ENCODE results near the gene BCDIN3D. TPM values are rescaled to one million over a fixed set of nuclear protein-coding genes. Genes with fewer than 3 reads are reported as not detected.

Gene BCDIN3D
- total and polyA plus RNA-seq, 2 of the 8 experiments (the other 6 are each of a cell fraction or from before 2014, with no cell fraction given) = 1.6 to 2.4 TPM

DNA sequence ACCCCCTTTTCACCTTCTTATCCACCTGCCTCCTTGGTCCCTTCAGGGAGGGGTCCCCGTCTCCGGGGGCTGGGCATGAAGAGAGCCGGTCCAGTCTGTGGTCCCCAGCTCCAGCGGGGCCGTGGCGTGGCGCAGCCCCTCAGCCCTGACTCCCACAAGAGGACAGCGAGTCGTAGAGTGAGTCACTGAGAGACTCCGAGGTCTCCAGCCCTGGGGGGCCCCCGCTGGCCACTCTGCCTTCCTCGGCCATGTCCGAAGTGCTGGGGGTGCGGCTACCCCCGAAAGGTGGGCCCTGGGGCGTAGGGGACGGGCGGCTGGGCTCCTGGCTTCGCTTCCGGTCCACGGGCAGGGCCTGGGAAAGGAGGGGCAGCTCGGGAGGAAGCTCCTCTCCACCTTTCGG lies 51.2 kb downstream of the BCDIN3D start:
- no peak overlapping the region for H3K56ac ChIP-seq (replicated peaks; ENCODE audit: insufficient read length, low read depth, low read length)
- H3K36me3 ChIP-seq (ENCODE audit: control insufficient read depth in 2 of 4, insufficient read depth in 4 of 4, low read length in 3 of 4) = peaks cover 0 to 7% (median 2%) of the 10 kb centered on the region in 4 experiments; a peak in 5 of 8 replicates
- H2BK20ac ChIP-seq (ENCODE audit: low read length) = no peak overlapping the region
- ChIA-PET POLR2A (ENCODE audit: partially characterized antibody) (interaction anchor here (0.6 to 1.8 kb wide), 8 partner anchors 10 to 119 kb away, joined by 3 to 10 read pairs (median 4); partner anchors contain the start of genes BCDIN3D, NCKAP5L and TMBIM6), CTCF (ENCODE audit: partially characterized antibody) (interaction anchor here (0.9 to 2.0 kb wide), 8 partner anchors 10 to 154 kb away, joined by 3 to 11 read pairs (median 3); no protein-coding TSS in a partner anchor)
- H3K4me1 ChIP-seq (replicated peaks in 1 of 4; ENCODE audit: control insufficient read depth in 3 of 4, insufficient read depth in 4 of 4, low read length in 3 of 4) = peaks cover 0 to 4% (median 0%) of the 10 kb centered on the region in 4 experiments; a peak in 2 of 7 replicates
- H4K20me1 ChIP-seq (replicated peaks in 1 of 2; ENCODE audit: control insufficient read depth in 1 of 2, insufficient read depth in 2 of 2, low read length in 2 of 2) = peaks cover 0 to 3% of the 10 kb centered on the region in 2 experiments
- no peak overlapping the region for H2BK12ac ChIP-seq (ENCODE audit: low read depth, low read length)
- no peak overlapping the region for H3K4me2 ChIP-seq (ENCODE audit: insufficient read depth in 1 of 2, low read depth in 2 of 2, low read length in 2 of 2)
- no peak overlapping the region for H3K4me3 ChIP-seq (ENCODE audit: extremely low read depth in 1 of 4, insufficient read depth in 2 of 4, low read depth in 3 of 4, low read length in 4 of 4)
- no peak overlapping the region for H3K4ac ChIP-seq (replicated peaks; ENCODE audit: insufficient read length, low read depth, low read length)
- H4K5ac ChIP-seq (ENCODE audit: insufficient read length, low read depth, low read length) = no peak overlapping the region
- H3K23me2 ChIP-seq (ENCODE audit: low read depth, low read length) = no peaks in the 10 kb centered on the region
- no peaks in the 10 kb centered on the region for H3K27me3 ChIP-seq (replicated peaks in 1 of 4; ENCODE audit: control insufficient read depth in 3 of 4, extremely low read depth in 1 of 4, insufficient read depth in 3 of 4, low read length in 3 of 4)
- no peak overlapping the region for H3K9ac ChIP-seq (replicated peaks in 1 of 4; ENCODE audit: extremely low read depth in 1 of 4, low read depth in 3 of 4, low read length in 3 of 4)
- no peaks in the 10 kb centered on the region for H3K9me3 ChIP-seq (ENCODE audit: insufficient read depth in 2 of 2, low read depth in 1 of 2, low read length in 1 of 2)
- no peak overlapping the region for H3K18ac ChIP-seq (ENCODE audit: extremely low read depth, low read length)
- no peak overlapping the region for H3K23ac ChIP-seq (ENCODE audit: insufficient read length)
- no peak overlapping the region for H4K91ac ChIP-seq (replicated peaks; ENCODE audit: insufficient read length, low read length)
- 77% methylated on average over 6 of the region's 23 CpGs; no CpG with 5 or more reads in 1 of the 2 experiments for WGBS, 2 experiments (ENCODE audit: extremely low coverage in 1 of 2, insufficient coverage in 1 of 2, insufficient read length in 1 of 2, insufficient replicate concordance in 2 of 2, low coverage in 1 of 2, low lambda C conversion rate in 2 of 2, missing lambda C conversion rate in 1 of 2)
- no peak for FAIRE-seq
- no peak for DNase-seq (ENCODE audit: low read depth in 1 of 2, low spot score in 2 of 2)
- H3K27ac ChIP-seq (ENCODE audit: low read depth, low read length) = no peak overlapping the region
- no peak for TF ChIP-seq SP1 (IDR thresholded peaks at IDR 0.05; ENCODE audit: low read depth, low read length)
- no peak overlapping the region for H2BK15ac ChIP-seq (ENCODE audit: low read length)
- no peak overlapping the region for H4K8ac ChIP-seq (ENCODE audit: extremely low read depth, insufficient read depth, low read length)
- H2BK5ac ChIP-seq (ENCODE audit: low read depth, low read length) = no peak overlapping the region
- no peak overlapping the region for H2AFZ ChIP-seq (ENCODE audit: low read length)
- H3K79me2 ChIP-seq (ENCODE audit: control insufficient read depth in 1 of 2, insufficient read depth in 2 of 2, low read length in 2 of 2) = no peaks in the 10 kb centered on the region
- H2BK120ac ChIP-seq (replicated peaks; ENCODE audit: low read depth, low read length) = no peak overlapping the region
- no peak overlapping the region for H3K14ac ChIP-seq (ENCODE audit: insufficient read length)
- H2AK5ac ChIP-seq (ENCODE audit: low read depth, low read length) = no peak overlapping the region
- H3K79me1 ChIP-seq (ENCODE audit: low read depth, low read length) = no peaks in the 10 kb centered on the region

Data from H1 (cell line).